GM18907 (cell line): Measurements from ENCODE around the gene PCDHGB2.
A peak's percentile ranks its signal among the peaks of the same experiment; 100 is the strongest.
"Not testable (repeated sequence)": the region's sequence is repeated elsewhere in the genome, so short reads cannot be mapped to it uniquely, and the experiment has no call there.

Source experiments
- ATAC-seq: cut with Tn5 transposase; IDR thresholded peaks from one replicate; pipeline ENCODE4 v1.9.1; 2021; ENCODE audit warnings: mild to moderate bottlenecking, moderate library complexity; ENCODE audit not compliant: unreplicated experiment

The PCDHGB2 gene

DNA sequence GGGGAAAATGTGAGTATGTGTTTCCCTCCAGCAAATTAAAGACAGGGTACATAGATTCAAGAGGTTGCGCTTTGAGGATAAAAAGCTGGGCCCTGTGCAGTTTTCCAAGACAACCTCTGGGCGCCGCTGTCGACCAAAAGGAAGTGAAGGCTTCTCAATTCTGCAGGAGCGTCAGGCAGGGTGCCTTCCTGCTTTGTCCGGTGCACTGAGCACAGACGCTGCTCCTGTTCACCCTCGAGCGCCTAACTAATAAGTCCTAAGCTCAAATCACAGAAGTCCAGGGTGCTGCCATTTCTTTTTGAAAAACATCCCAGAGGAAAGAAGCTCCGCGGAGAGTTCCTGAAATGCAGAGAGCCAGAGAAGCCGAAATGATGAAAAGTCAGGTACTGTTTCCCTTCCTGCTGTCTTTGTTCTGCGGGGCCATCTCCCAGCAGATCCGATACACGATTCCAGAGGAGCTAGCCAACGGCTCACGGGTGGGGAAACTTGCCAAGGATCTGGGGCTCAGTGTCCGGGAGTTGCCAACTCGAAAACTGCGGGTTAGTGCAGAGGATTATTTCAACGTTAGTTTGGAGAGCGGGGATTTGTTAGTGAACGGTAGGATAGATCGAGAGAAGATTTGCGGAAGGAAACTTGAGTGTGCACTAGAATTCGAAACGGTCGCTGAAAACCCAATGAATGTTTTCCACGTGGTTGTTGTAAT is 9.7 kb upstream of the PCDHGB2 start, which contains the start of gene PCDHGB1:
Gene PCDHGB1 (plus strand): TSS at position 183 of the 703 bp plus-strand sequence. CDS start 162 bp downstream, at position 345.
- ATAC-seq = peak; percentile 68

GRCh38 chr5:141351591-141351990 is 8.2 kb upstream of the PCDHGB2 start:
- no peak for ATAC-seq

DNA sequence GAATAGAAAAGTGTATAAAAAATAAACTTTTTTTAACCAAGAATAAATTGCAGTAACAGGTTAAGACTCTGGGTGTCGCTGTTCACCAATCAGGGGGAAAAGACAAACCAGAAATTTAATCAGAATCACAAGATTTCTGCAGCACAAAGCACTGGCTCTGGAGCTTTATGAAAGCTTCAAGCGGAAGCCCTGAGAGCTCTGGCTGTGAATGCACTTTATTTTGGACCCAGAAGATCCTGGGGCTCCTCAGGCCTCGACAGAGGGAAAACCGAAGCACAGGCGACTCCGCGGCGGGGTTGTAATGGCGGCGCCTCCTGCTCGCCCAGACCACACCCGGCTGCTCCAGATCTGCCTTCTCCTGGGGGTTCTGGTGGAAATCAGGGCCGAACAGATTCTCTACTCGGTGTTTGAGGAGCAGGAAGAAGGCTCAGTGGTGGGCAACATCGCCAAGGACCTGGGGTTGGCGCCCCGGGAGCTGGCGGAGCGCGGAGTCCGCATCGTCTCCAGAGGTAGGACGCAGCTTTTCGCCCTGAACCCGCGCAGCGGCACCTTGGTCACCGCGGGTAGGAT is 4.8 kb upstream of the PCDHGB2 start, which contains the start of gene PCDHGA4:
Gene PCDHGA4 (plus strand): TSS at position 122 of the 570 bp plus-strand sequence. CDS start 87 bp downstream, at position 209.
- ATAC-seq = no peak

GRCh38 chr5:141355641-141356040 is 4.2 kb upstream of the PCDHGB2 start:
- no peak for ATAC-seq

GRCh38 chr5:141356133-141356532 is 3.7 kb upstream of the PCDHGB2 start:
- ATAC-seq = no peak

- no peak for ATAC-seq
These were observed 2.8 kb upstream of the PCDHGB2 start for GRCh38 chr5:141356950-141357349.

GRCh38 chr5:141360685-141361084 is 891 bp downstream of the PCDHGB2 start:
- no peak for ATAC-seq

- ATAC-seq = no peak
These were observed 2.9 kb downstream of the PCDHGB2 start for GRCh38 chr5:141362719-141363118.

DNA sequence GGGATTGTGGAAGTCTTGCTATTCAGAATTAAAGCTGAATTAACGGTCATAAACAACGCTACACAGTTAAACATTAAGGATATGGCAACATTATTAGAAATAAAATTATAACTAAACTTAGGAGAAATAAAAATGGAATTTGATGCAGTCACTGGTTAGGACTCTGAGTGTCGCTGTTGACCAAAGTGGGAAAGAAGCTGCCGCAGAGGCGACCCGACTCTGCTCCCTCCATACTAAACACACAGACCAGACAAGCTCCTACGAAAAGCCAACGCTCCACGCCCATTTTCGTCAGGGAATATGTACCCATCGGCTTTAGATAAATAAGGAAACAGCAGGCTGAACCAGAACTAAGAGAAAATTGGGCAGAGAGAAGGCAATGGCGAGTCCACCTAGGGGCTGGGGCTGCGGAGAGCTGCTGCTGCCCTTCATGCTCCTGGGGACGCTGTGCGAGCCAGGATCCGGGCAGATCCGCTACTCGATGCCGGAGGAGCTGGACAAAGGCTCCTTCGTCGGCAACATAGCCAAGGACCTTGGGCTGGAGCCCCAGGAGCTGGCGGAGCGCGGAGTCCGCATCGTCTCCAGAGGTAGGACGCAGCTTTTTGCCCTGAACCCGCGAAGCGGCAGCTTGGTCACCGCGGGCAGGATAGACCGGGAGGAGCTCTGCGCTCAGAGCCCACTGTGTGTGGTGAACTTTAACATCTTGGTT is 4.3 kb downstream of the PCDHGB2 start, which contains the start of gene PCDHGA5:
Gene PCDHGA5 (plus strand): TSS at position 211 of the 709 bp plus-strand sequence. CDS start 169 bp downstream, at position 380.
- ATAC-seq = no peak

DNA sequence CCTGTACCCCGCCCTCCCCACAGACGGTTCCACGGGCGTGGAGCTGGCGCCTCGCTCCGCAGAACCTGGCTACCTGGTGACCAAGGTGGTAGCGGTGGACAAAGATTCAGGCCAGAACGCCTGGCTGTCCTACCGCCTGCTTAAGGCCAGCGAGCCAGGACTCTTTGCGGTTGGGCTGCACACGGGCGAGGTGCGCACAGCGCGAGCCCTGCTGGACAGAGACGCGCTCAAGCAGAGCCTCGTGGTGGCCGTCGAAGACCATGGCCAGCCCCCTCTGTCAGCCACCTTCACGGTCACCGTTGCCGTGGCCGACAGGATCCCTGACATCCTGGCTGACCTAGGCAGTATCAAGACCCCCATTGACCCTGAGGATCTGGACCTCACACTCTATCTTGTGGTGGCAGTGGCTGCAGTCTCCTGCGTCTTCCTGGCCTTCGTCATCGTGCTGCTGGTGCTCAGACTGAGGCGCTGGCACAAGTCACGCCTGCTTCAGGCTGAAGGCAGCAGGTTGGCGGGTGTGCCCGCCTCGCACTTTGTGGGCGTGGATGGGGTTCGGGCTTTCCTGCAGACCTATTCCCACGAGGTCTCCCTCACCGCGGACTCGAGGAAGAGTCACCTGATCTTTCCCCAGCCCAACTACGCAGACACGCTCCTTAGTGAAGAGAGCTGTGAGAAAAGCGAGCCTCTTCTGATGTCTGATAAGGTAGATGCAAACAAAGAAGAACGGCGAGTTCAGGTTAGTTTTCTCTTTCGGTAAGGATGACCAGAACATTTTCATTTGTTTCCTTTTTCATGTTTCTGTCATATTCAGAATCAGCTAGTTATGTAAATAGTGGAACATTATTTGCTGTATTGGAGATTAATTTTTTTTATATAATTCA is 6.5 kb downstream of the PCDHGB2 start:
- ATAC-seq = no peak

- ATAC-seq = peak; percentile 97
These were observed 10.4 kb downstream of the PCDHGB2 start, which contains the start of gene PCDHGB3 for GRCh38 chr5:141369994-141370848. TSS of gene PCDHGB3 (plus strand) at chr5:141370242. CDS start at chr5:141370395, 153 bp downstream.

DNA sequence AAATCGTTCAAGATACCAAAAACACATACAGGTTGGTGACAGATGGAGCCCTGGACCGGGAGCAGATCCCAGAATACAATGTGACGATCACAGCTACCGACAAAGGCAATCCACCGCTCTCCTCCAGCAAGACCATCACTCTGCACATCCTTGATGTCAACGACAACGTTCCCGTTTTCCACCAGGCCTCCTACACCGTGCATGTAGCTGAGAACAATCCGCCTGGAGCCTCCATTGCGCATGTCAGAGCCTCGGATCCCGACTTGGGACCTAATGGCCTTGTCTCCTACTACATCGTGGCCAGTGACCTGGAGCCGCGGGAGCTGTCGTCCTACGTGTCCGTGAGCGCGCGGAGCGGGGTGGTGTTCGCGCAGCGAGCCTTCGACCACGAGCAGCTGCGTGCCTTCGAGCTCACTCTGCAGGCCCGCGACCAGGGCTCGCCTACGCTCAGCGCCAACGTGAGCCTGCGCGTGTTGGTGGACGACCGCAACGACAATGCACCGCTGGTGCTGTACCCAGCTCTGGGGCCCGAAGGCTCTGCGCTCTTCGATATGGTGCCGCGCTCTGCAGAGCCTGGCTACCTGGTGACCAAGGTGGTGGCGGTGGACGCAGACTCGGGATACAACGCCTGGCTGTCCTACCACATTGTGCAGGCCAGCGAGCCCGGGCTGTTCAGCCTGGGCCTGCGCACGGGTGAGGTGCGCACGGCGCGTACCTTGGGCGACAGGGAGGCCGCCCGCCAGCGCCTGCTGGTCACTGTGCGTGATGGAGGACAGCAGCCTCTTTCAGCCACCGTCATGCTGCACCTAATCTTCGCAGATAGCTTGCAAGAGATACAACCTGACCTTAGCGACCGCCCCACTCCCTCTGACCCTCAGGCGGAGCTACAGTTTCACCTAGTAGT is 12.0 kb downstream of the PCDHGB2 start:
- ATAC-seq = no peak

- no peak for ATAC-seq
These were observed 14.0 kb downstream of the PCDHGB2 start, which contains the start of gene PCDHGA6 for GRCh38 chr5:141373673-141374317. TSS of gene PCDHGA6 (plus strand) at chr5:141373891. CDS start at chr5:141374084, 193 bp downstream.

GRCh38 chr5:141374627-141375026 is 14.8 kb downstream of the PCDHGB2 start:
- ATAC-seq = no peak

GRCh38 chr5:141375444-141376155 is 15.8 kb downstream of the PCDHGB2 start:
- not testable (repeated sequence) for ATAC-seq

- no peak for ATAC-seq
These were observed 22.9 kb downstream of the PCDHGB2 start, which contains the start of gene PCDHGA7 for GRCh38 chr5:141382469-141383294. TSS of gene PCDHGA7 (plus strand) at chr5:141382742. CDS start at chr5:141382900, 158 bp downstream.
